ENCODE data around the gene MAP3K14.

Gene MAP3K14

DNA sequence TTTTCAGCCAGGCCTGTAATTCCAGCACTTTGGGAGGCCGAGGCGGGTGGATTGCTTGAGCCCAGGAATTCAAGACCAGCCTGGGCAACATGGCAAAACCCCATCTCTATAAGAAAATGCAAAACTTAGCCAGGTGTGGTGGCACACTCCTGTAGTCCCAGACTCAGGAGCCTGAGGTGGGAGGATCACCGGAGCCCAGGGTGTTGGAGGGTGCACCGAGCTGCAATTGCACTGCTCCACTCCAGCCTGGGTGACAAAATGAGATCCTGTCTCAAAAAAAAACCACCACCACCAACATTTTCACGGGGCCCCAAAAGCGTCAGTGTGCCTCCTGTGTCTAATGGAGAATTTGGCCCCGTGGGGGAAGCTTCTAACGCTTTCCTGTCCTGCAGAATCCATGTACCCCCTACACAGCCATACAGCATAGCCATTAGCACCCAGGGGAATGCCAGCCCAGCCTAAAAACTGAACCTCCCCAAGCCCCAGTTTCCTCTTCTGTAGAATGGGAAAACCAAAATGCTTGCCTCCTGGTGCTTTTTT lies 22.2 kb upstream of the MAP3K14 start:
- DNase-seq, result no peak

DNA sequence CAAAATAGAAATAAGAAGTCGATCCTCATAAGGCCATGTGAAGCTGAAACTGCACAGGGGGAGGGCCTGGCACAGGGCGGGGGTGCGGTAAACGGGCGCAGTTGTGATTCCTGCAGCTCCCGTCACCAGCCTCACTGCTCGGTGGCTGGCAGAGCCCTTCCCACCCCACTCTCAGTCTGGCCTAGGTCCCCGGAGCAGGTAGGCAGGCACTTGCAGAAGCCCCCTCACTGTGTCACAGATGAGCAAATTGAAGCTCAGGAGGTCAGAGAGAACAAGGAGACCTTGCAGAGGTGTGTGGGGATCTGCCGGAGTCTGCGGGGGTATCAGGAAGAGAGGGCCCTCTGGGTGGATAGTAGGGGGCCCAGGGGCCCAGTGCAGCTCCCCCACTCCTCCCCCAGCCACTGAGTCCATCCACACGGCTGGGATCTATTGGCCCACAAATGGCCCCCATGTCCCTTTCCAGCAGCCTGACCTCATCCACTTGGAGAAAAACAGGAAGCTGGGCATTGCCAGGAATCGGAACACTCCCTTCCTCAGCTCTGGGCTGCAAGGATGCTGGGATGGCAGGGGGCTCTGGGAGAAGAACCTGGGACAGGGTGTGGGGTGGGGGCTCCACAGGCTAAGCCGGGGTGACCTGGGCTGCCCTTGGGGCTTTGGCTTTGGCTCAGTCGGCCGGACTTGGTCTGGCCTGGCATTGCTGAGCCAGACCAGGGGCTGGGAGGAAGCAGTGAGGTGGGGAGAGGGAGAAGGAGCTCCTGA lies 21.4 kb upstream of the MAP3K14 start:
- no peak for DNase-seq

DNA sequence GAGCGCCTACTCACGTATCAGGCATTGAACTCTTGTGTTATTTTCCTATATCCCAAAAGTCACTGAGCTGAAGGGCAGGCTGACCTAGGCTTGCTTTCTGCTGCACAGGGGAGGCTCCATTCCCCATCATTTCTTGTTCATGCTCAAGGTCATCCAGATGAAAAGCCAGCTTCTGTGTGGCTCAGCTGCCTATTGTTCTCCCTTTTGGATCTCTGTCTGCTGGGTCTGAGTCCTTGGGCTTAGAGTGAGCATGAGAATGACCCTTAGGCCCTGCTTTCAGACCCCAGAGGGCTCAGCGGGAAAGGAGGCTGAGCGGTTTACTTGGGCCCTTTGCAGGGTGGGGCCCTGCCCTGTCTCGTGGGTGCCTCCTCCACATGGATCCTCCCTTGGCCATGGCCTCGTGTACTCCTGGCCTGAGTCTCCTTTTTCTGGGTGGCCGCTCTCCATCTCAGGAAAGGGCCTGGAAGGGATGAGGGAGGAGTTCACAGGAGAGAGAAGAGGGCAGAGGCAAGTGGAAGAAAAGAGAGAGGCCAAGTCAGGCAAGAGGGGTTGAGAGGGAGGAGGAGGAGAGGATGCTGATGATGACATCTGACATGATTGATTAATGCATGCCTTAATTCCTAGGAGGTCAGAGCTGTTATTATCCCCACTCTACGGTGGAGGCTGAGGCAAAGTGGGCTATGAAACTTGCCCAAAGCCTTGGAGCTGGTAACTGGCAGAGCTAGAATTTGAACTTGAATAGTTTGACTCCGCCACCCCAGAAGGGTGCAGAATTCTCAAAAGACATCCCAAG lies 19.8 kb upstream of the MAP3K14 start:
- no peak for DNase-seq

DNA sequence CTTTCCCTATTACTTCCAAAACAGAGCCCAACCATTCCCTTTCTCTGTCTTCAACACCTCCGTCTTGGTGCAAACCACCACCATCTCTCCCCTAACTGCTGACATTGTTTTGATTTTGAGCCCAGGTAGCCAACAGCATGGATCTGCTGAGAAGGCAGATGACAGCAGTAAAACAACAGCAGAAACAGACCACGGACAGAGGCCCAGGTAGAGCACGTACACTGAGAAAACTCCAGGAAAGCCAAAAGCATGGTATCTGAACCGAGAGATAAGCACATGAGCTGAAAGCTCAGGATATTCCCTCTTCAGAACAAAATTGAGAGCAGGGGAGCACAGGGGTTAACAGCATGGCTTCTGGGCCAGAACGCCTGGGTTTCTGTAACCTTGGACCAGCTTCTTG lies 18.9 kb upstream of the MAP3K14 start:
- no peak for DNase-seq

DNA sequence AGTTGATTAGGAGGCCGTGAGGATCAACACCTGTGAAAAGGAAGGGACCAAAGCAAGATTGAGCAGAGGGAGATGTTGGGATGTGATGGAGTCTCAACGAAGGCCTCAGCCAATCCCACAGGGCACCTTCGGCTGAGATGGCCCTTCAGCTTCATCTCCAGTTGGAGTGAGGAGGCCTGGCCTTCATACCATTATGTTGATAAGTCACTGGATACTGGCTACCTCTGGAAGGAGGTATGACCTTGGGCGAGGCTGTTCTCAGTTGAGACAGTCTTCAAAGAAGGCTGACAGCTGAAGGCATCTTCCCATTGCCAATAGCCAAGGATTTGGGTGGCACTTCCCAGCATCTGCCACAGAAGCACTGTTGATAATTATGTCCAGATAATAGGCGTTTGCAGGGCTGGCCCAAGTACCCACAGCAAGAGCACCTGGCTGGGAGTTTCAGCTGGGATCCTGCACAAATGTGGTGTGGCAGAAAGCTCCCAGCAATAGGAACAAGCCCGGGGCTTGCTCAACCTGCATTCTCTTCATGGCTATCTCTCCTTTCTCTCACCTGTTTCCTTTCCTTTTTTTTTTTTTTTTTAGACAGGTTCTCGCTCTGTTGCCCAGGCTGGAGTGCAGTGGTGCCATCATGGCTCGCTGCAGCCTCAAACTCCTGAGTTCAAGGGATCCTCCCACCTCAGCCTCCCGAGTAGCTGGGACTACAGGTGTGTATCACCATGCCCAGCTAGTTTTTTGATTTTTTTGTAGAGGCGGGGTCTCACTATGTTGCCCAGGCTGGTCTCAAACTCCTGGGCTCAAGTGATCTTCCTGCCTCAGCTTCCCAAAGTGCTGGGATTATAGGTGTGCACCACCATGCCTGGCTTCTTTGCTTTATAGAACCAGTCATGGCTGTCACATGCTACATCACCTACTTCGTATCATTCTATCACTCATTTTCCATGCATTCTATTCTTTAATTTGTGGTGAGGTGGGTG lies 18.2 kb upstream of the MAP3K14 start:
- no peak for DNase-seq

DNA sequence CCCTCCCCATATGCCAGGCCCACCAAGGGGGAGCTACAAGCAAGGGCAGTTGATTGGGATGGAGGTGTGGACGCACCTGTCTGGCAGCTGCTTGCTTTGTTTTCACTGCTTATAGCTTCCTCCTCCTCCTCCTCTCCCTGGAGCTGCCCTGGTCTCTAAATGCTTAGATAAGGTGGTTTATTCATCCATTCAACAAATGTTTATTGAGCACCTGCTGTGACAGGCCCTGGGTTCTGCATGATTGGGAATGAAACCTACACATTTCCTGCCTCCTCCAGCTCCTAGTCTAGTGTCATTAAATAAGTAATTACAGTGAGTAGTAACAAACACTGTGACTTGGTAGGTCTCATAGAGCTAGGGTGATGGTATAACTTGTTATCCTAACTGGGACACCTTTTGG lies 17.4 kb upstream of the MAP3K14 start:
- DNase-seq, result no peak

DNA sequence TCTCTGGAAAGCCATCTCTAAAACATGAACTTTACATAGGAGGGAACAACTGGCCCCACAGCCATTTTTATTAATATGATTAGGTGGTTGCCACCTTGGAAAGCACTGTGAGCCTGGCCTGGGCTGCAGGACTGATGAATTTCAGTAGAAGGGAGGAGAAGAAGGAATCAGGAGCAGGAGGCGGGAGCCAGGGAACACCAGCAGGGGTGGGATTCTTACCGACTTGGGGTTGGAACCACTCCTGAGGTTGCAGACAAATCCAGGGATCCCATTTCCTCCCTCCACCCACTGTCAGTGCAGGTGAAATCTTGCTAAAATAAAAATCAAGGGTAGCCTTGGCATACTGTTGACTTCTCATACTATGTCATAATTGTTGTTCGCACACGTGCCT lies 16.9 kb upstream of the MAP3K14 start:
- no peak for DNase-seq

DNA sequence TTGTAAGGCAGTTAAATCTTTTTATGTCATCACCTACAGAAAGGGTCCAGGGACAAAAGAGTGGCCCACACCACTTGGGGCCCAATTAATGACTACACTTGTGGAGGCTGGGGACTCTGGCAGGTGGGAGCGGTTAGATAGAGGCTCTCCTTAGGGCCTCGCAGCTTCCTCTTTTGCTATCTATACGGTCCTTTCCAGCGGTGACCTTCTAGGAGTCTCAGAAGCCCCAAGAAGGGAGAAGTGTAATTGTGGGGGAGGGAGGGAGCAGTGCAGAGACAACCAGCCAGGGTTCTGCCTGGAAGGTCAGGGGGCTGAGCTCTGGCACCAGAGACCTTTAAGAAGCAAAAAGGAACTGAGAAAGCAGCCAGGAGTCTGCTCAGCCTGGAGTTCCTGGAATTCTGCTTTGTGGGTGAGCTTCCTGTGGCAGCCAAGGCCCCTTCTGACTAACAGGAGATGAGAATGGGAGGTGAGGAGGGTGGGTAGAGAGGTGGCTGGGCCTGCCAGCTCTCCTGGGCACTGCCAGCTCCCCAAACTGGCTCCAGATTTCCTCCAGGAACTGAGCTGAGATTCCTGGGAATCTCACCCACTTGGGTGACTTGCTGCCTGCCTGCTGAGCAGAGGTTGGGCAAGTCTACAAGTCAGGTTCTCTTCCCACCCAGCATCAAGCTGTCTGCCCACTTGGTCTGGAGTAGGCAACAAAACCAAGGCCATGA lies 16.3 kb upstream of the MAP3K14 start:
- no peak for DNase-seq

DNA sequence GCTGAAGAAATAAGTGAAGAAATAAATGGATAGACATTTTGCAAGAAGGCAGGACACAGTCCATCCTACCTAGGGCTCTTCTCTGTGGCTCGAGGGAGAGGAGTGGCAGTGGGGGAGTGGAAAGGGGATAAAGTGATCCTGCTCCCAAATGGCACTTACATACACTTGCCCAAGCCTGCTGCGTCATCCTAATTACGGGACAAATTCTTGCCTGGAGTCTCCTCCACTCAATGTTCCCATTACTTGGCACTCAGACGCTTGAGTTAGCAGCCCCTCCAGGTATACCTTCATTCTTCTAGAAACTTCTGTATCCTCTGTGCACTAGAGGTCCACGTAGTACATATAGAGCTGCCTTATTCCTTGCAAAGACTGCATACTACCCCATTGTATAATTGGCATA lies 15.7 kb upstream of the MAP3K14 start:
- no peak for DNase-seq

DNA sequence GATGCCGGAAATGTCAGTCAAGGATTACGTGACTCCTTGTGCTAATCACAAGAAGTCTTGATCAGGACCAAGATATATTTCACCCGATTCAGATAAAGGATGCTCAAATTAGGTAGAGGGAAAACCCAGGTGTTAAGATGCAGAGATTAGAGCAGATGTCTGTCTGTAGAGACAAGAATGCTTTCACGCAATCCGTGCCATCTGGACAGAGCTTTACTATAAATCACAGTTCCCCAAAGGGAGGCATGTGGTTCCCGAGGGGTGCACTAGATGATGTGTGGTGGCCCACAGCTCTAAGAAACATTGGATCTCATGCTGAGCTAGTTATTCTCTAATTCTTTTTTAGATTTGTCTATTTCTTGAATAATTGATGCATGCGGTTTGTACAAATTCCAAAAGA lies 9.8 kb upstream of the MAP3K14 start:
- no peak for DNase-seq

DNA sequence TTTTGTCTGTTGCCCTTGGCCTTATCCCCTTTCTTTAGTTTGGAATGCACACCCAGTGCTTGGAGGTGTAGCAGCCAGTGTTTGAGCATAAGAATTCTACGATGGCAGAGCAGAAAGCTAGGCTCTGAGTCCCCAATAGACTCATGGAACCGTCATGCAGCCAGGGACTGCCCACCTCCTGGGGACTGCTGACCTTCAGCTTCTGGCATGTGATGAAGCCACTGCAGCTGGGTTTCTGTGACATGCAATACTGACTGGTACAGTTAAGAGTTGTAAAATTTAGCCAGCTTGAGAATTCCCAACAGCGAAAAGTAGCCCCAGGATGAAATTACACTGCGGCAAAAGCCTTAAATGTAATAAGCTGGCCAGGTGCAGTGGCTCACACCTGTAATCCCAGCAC lies 9.0 kb upstream of the MAP3K14 start:
- DNase-seq, result no peak

DNA sequence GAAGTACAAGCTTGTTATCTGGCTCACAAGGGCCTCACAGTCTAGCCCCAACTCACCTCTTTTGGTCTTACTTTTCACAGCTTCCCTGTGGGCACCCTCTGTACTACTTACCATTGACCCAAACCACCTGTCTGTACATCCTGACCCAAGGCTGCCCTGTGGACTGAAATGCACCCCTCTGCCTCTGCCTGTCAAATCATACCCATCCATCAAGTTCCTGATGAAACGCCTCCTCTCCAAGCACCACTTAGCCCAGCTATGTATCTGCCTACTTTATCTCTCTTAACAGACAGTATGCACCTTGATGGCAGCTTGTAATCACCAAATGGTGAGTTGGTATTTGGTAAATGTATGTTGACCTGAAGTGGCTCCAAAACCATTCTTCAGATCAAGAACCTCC lies 7.5 kb upstream of the MAP3K14 start:
- no peak for DNase-seq

DNA sequence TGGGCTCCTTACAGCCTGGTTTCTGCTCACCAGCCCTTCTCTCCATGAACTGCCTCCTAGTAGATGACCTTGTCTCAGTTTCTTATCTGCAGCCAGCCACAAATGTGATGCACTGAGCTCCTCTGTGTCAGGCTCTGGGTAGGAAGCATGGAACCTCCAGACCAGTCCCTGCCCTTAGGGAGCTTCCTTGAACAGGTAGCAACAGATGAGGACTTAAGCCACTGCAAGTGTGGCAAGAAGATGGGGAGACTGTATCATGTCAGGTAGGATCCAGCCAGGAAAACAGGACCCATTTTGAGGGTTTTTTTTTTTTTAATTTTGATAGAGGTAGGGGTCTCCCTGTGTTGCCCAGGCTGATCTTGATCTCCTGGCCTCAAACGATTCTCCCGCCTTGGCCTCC lies 5.3 kb upstream of the MAP3K14 start:
- DNase-seq, result no peak

DNA sequence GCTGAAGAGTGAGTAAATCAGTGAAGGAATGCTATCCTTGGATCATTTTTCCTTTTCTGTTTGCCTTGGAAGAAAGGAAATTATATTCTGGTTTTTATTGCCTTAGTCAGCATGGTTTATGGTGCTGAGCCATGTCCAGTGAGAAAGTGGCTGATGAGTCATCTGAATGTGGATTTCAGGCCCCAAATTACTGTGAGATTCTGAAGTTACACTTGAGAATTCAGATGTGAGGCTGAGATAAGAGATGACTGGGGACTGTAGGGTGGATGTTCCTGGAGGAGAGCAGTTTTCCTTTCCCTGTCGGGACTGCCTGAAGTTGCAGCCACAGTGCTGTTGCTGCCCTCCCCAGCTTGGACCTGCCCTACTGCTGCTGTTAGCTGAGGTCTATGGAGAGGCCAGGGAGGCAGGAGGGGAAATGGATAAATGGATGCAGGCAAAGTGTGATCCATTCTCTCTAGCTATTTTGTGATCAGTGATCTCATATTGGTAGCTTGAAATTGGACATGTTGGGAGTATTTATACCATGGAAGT lies 4.2 kb upstream of the MAP3K14 start:
- DNase-seq, result no peak

DNA sequence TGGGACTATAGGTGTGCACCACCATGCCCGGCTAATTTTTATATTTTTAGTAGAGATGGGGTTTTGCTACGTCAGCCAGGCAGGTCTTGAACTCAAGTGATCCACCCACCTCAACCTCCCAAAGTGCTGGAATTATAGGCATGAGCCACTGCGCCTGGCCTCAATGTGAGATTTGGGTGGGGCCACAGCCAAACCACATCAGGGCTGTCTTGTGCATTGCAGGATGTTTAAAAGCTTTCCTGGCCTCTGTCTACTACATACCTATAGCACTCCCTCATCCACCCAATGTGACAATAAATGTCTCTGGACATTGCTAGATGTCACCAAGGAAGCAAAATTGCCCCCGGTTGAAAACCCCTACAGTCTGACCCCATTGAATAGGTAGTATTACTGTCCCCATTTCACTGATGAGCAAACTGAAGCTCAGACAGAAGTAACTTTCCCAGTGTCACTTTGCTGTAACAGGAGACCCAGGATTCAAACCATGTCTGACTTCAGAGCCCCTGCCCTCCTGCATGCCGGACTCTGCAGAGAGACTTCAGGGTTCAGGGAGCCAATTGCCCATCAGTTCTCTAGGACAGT lies 3.6 kb upstream of the MAP3K14 start:
- no peak for DNase-seq

DNA sequence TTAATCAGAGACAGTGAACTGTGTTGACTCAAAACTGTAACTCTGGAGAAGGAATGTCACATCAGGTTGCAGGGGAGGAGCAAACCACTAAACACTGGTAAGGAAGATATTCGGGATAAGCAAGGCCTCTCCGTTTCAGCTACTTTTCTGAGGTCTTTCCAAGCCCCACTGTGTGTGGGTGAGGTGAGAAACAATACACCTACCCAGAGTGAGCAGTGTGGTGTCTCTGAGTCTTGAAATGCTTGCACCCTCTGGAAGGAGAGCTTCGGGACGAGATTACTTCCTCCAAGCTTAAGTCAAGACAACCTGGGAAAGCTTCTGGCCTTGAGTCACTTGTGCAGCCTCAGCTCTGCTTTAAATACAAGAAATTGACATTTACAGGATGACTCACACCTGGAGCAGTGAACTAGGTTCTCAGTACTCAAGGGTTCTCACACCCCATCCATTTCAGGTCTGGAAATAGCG lies 2.5 kb upstream of the MAP3K14 start:
- no peak for DNase-seq

DNA sequence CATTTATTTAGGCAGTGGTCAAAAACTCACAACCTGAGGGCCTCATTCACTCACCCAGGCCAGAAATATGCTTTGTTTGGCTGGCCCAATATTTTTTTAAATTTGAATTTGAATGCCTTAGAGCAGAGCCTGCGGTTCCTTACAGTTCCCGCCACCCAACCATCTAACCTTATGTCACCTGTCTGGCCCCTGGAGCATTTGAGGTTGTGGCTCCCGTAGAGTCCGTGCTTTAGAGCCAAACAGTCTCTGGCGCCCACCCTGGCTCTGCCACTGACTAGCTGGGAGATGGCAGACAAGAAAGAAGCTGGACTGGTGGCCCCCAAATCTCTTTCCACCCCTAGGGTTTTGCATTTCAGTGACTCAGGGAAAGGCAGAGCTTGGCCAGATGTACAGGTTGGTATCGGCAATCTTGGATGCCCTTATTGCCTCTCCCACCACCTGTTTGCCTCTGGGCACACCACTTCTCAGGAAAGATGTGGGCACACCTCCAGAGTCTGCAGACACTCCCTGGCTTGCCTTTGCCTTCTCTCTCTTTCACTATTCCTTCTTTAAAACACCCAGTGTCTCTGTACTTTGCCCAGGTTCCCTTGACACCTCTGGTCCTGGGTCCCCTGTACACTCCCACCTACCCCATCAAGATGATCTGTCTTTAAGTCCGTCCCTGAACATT lies 1.9 kb upstream of the MAP3K14 start:
- no peak for DNase-seq

DNA sequence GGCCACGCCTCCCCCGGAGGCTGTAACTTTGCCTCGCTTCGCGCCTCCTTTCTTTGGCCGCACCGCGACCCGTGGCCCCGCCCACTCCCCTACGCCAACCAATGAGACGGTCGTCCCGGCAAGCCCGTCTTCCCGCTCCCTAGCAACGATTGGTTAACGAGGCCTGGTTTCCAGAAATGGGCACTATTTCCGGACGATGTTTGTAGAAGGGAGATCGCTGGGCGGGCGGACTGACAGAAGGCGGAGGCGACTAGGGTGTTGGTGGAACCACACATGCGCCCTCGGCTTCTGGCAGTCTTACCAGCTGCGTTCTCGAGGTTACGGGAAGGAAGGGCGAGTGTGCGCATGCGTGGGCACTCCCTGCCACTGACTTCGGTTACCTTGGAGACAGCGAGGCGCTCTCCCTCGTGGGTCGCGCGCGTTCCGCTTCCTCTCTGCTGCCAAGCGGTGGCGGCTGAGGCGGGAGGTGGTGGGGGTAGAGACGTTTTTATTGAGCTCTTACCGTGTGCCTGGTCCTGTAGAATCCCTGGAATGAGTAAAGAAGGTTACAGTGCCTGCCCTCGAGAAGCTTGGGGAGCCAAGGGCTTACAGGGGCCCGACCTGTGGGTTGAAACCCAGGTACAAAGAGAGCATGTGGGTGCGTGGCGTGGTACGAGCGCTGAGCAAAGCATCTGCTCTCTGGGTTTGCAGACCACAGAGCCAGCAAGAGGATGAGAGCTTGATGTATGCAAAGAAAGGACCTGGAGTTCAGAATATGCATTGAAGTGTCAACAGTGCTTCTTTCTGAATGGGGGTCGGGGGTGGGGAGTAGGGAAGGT lies 500 bp upstream of the MAP3K14 start:
- peak; percentile 99 for DNase-seq

DNA sequence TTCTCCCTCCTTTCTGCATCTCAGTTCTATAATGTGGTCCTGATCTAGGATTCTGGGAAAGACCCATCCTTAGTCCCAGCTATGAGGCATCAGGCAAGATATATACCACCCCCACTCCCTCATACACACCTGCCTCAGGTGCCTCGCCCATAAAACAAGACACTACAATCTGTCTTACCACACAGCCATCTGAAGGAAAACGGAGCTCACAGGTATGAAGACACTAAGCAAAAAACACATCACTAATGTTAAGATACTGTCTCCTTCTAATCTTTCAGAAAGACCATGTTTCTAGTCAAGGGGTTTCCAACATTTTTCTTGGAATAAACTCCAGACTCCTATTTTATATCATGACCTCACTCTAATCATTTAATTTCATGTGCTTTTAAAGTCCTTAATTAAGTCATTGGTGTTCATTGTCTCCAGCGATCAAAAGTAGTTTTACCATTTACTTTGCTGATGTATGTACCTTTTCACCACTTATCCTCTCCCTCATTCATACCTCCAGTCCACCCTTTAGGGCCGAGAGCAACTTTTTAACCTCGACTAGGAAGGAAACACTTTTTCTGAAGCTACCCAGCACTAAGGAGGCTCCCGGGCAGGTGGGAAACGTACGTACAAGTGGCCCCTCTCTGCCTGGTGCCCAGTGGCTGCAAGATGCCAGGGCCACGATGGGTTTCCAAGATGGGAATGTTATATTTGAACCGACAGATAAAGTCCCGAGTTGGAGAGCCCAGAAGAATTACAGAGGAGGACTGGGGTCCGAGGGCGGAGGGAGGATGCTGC lies 979 bp downstream of the MAP3K14 start:
- DNase-seq, result no peak

Data from activated naive CD4-positive, alpha-beta T cell treated with anti-CD3 and anti-CD28 coated beads, Interleukin-2, amount 50 U/mL, for 16 hours (primary cell).